ENCODE data around the gene DDX47.
"Not testable (repeated sequence)": the region's sequence is repeated elsewhere in the genome, so short reads cannot be mapped to it uniquely, and the experiment has no call there.

Gene DDX47

GRCh38 chr12:12798480-12798879, 14.7 kb upstream of the DDX47 start:
- Histone ChIP-seq H3K27me3 (ENCODE audit: control insufficient read depth, low read length) (peaks cover 5% of the 10 kb centered on the region; the same call in 1 of the 2 replicates), H3K27ac (ENCODE audit: low read depth, low read length) (no peak overlapping the region), H3K9me2 (replicated peaks; ENCODE audit: control insufficient read depth, low read length) (no peaks in the 10 kb centered on the region), H3K9me3 (ENCODE audit: control insufficient read depth, insufficient read depth, low read length) (no peaks in the 10 kb centered on the region), H3F3A (ENCODE audit: control insufficient read depth, insufficient read depth) (no peaks in the 10 kb centered on the region), H3K36me3 (ENCODE audit: control insufficient read depth, low read length) (no peaks in the 10 kb centered on the region), H3K4me3 (ENCODE audit: low read length) (no peak overlapping the region), H3K79me2 (ENCODE audit: control insufficient read depth, low read length) (no peaks in the 10 kb centered on the region), H4K20me1 (ENCODE audit: control insufficient read depth, insufficient read depth, low read depth, low read length) (no peaks in the 10 kb centered on the region), H3K4me1 (ENCODE audit: control insufficient read depth, low read length) (no peaks in the 10 kb centered on the region), H3K4me2 (ENCODE audit: low read length) (no peak overlapping the region)
- TF ChIP-seq CTCF (IDR thresholded peaks at IDR 0.05; ENCODE audit: low read depth, low read length, poor library complexity, severe bottlenecking), result no peak
- no peak for TF ChIP-seq EZH2phosphoT487 (IDR thresholded peaks at IDR 0.05; ENCODE audit: borderline replicate concordance, low read length)

GRCh38 chr12:12799163-12799920, 13.8 kb upstream of the DDX47 start:
- no peaks in the 10 kb centered on the region for H3K9me3 ChIP-seq (ENCODE audit: control insufficient read depth, insufficient read depth, low read length)
- TF ChIP-seq CTCF (IDR thresholded peaks at IDR 0.05; ENCODE audit: low read depth, low read length, poor library complexity, severe bottlenecking), result no peak
- TF ChIP-seq EZH2phosphoT487 (IDR thresholded peaks at IDR 0.05; ENCODE audit: borderline replicate concordance, low read length), result no peak
- H3K27me3 ChIP-seq (ENCODE audit: control insufficient read depth, low read length), result peaks cover 5% of the 10 kb centered on the region; the same call in 1 of the 2 replicates
- H3K36me3 ChIP-seq (ENCODE audit: control insufficient read depth, low read length), result no peaks in the 10 kb centered on the region
- no peaks in the 10 kb centered on the region for H3F3A ChIP-seq (ENCODE audit: control insufficient read depth, insufficient read depth)
- no peaks in the 10 kb centered on the region for H4K20me1 ChIP-seq (ENCODE audit: control insufficient read depth, insufficient read depth, low read depth, low read length)
- H3K4me2 ChIP-seq (ENCODE audit: low read length), result no peak overlapping the region
- H3K4me1 ChIP-seq (ENCODE audit: control insufficient read depth, low read length), result no peaks in the 10 kb centered on the region
- H3K9me2 ChIP-seq (replicated peaks; ENCODE audit: control insufficient read depth, low read length), result no peaks in the 10 kb centered on the region
- no peaks in the 10 kb centered on the region for H3K79me2 ChIP-seq (ENCODE audit: control insufficient read depth, low read length)
- H3K27ac ChIP-seq (ENCODE audit: low read depth, low read length), result no peak overlapping the region
- no peak overlapping the region for H3K4me3 ChIP-seq (ENCODE audit: low read length)

GRCh38 chr12:12800406-12801180, 12.6 kb upstream of the DDX47 start:
- TF ChIP-seq CTCF (IDR thresholded peaks at IDR 0.05; ENCODE audit: low read depth, low read length, poor library complexity, severe bottlenecking) (no peak), EZH2phosphoT487 (IDR thresholded peaks at IDR 0.05; ENCODE audit: borderline replicate concordance, low read length) (no peak)
- peaks cover 5% of the 10 kb centered on the region; the same call in 1 of the 2 replicates for H3K27me3 ChIP-seq (ENCODE audit: control insufficient read depth, low read length)
- H3K9me3 ChIP-seq (ENCODE audit: control insufficient read depth, insufficient read depth, low read length), result no peaks in the 10 kb centered on the region
- no peak overlapping the region for H3K4me3 ChIP-seq (ENCODE audit: low read length)
- H4K20me1 ChIP-seq (ENCODE audit: control insufficient read depth, insufficient read depth, low read depth, low read length), result no peaks in the 10 kb centered on the region
- H3K36me3 ChIP-seq (ENCODE audit: control insufficient read depth, low read length), result no peaks in the 10 kb centered on the region
- no peak overlapping the region for H3K4me2 ChIP-seq (ENCODE audit: low read length)
- no peaks in the 10 kb centered on the region for H3F3A ChIP-seq (ENCODE audit: control insufficient read depth, insufficient read depth)
- no peaks in the 10 kb centered on the region for H3K79me2 ChIP-seq (ENCODE audit: control insufficient read depth, low read length)
- H3K4me1 ChIP-seq (ENCODE audit: control insufficient read depth, low read length), result no peaks in the 10 kb centered on the region
- no peaks in the 10 kb centered on the region for H3K9me2 ChIP-seq (replicated peaks; ENCODE audit: control insufficient read depth, low read length)
- H3K27ac ChIP-seq (ENCODE audit: low read depth, low read length), result no peak overlapping the region

- H3K4me2 ChIP-seq (ENCODE audit: low read length); H4K20me1 ChIP-seq (ENCODE audit: control insufficient read depth, insufficient read depth, low read depth, low read length); H3K9me2 ChIP-seq (replicated peaks; ENCODE audit: control insufficient read depth, low read length); H3K9me3 ChIP-seq (ENCODE audit: control insufficient read depth, insufficient read depth, low read length); H3K4me3 ChIP-seq (ENCODE audit: low read length); H3K27me3 ChIP-seq (ENCODE audit: control insufficient read depth, low read length); H3K27ac ChIP-seq (ENCODE audit: low read depth, low read length); H3K36me3 ChIP-seq (ENCODE audit: control insufficient read depth, low read length); H3K79me2 ChIP-seq (ENCODE audit: control insufficient read depth, low read length); H3K4me1 ChIP-seq (ENCODE audit: control insufficient read depth, low read length); H3F3A ChIP-seq (ENCODE audit: control insufficient read depth, insufficient read depth): not testable (repeated sequence)
These were observed 11.5 kb upstream of the DDX47 start for GRCh38 chr12:12801656-12802055.
